ENCODE results near the gene HPF1.

HPF1 gene

GRCh38 chr4:169800541-169800940 is 42.8 kb upstream of the HPF1 start:
- Histone ChIP-seq H3K4ac (ENCODE audit: low read depth in 1 of 2, low read length in 2 of 2) (no peak overlapping the region), H3K14ac (ENCODE audit: low read length in 2 of 2) (no peak overlapping the region), H3K9me3 (ENCODE audit: control insufficient read depth, low read length) (no peaks in the 10 kb centered on the region), H3K23ac (ENCODE audit: low read length in 2 of 2) (no peak overlapping the region), H3K4me2 (ENCODE audit: low read length, poor library complexity, severe bottlenecking) (no peak overlapping the region), H3K4me3 (ENCODE audit: insufficient read depth in 1 of 2, low read depth in 1 of 2, low read length in 2 of 2) (no peak overlapping the region), H2BK5ac (ENCODE audit: low read depth, low read length, poor library complexity, severe bottlenecking) (no peak overlapping the region), H3K79me1 (replicated peaks; ENCODE audit: low read length, poor library complexity, severe bottlenecking) (no peaks in the 10 kb centered on the region), H2BK120ac (ENCODE audit: low read depth, low read length) (no peak overlapping the region), H3K27ac (ENCODE audit: low read length, poor library complexity, severe bottlenecking) (no peak overlapping the region), H2AFZ (ENCODE audit: low read depth, low read length) (no peak overlapping the region), H3K9ac (ENCODE audit: low read length) (no peak overlapping the region), H3K36me3 (ENCODE audit: control insufficient read depth in 1 of 2, insufficient read depth in 2 of 2, low read depth in 1 of 2, low read length in 2 of 2) (no peaks in the 10 kb centered on the region), H3K18ac (ENCODE audit: low read depth in 1 of 2, low read length in 2 of 2) (no peak overlapping the region), H2AK5ac (ENCODE audit: low read length, severe bottlenecking) (no peak overlapping the region), H4K91ac (ENCODE audit: low read length) (no peak overlapping the region), H2BK15ac (ENCODE audit: low read depth, poor library complexity, severe bottlenecking) (no peak overlapping the region), H2BK12ac (ENCODE audit: low read length in 2 of 2) (no peak overlapping the region), H3K27me3 (ENCODE audit: control insufficient read depth in 1 of 2, insufficient read depth in 1 of 2, low read length in 2 of 2) (peaks cover 3 to 4% of the 10 kb centered on the region in 2 experiments), H3K4me1 (ENCODE audit: control insufficient read depth, insufficient read depth, low read depth, low read length) (peaks cover 4% of the 10 kb centered on the region), H4K8ac (ENCODE audit: low read length) (no peak overlapping the region)
- no peak for DNase-seq
- 93% methylated on average over 3 of the region's 3 CpGs for WGBS

DNA sequence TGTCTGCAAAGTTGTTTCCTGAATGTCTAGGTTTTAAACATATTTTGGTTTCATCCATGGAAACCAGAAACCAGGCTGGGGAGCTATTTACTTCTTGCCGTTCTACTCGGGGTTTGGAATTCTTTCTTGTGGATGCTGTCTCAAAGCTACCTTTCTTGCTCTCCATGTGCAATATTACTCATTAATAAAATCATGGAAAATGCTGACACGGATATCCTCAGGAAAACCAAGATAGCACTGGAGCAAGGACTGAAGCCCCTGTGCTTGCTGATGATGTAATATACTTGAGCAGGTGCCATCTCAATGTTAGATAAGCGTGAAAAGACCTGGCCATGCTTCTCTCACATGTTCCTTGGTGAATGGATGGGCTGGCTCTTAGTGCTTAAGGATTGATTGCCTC is 41.5 kb upstream of the HPF1 start:
- Histone ChIP-seq H3K4me1 (ENCODE audit: control insufficient read depth, insufficient read depth, low read depth, low read length) (peaks cover 4% of the 10 kb centered on the region), H3K27ac (ENCODE audit: low read length, poor library complexity, severe bottlenecking) (no peak overlapping the region), H2BK15ac (ENCODE audit: low read depth, poor library complexity, severe bottlenecking) (no peak overlapping the region), H2BK12ac (ENCODE audit: low read length in 2 of 2) (no peak overlapping the region), H4K91ac (ENCODE audit: low read length) (no peak overlapping the region), H2AFZ (ENCODE audit: low read depth, low read length) (no peak overlapping the region), H2BK120ac (ENCODE audit: low read depth, low read length) (no peak overlapping the region), H2AK5ac (ENCODE audit: low read length, severe bottlenecking) (no peak overlapping the region), H3K14ac (ENCODE audit: low read length in 2 of 2) (no peak overlapping the region), H3K4ac (ENCODE audit: low read depth in 1 of 2, low read length in 2 of 2) (no peak overlapping the region), H3K18ac (ENCODE audit: low read depth in 1 of 2, low read length in 2 of 2) (no peak overlapping the region), H3K4me3 (ENCODE audit: insufficient read depth in 1 of 2, low read depth in 1 of 2, low read length in 2 of 2) (no peak overlapping the region), H3K4me2 (ENCODE audit: low read length, poor library complexity, severe bottlenecking) (no peak overlapping the region), H4K8ac (ENCODE audit: low read length) (no peak overlapping the region), H3K36me3 (ENCODE audit: control insufficient read depth in 1 of 2, insufficient read depth in 2 of 2, low read depth in 1 of 2, low read length in 2 of 2) (no peaks in the 10 kb centered on the region), H2BK5ac (ENCODE audit: low read depth, low read length, poor library complexity, severe bottlenecking) (no peak overlapping the region), H3K9me3 (ENCODE audit: control insufficient read depth, low read length) (no peaks in the 10 kb centered on the region), H3K27me3 (ENCODE audit: control insufficient read depth in 1 of 2, insufficient read depth in 1 of 2, low read length in 2 of 2) (peaks cover 3 to 4% of the 10 kb centered on the region in 2 experiments), H3K23ac (ENCODE audit: low read length in 2 of 2) (no peak overlapping the region), H3K79me1 (replicated peaks; ENCODE audit: low read length, poor library complexity, severe bottlenecking) (no peaks in the 10 kb centered on the region), H3K9ac (ENCODE audit: low read length) (no peak overlapping the region)
- no peak for DNase-seq
- WGBS: 87% methylated on average over 4 of the region's 4 CpGs

GRCh38 chr4:169795585-169795984 is 37.8 kb upstream of the HPF1 start:
- no peaks in the 10 kb centered on the region for H3K79me1 ChIP-seq (replicated peaks; ENCODE audit: low read length, poor library complexity, severe bottlenecking)
- H3K9me3 ChIP-seq (ENCODE audit: control insufficient read depth, low read length): no peaks in the 10 kb centered on the region
- H3K27me3 ChIP-seq (ENCODE audit: control insufficient read depth in 1 of 2, insufficient read depth in 1 of 2, low read length in 2 of 2): peaks cover 1% of the 10 kb centered on the region in 2 experiments
- H2AK5ac ChIP-seq (ENCODE audit: low read length, severe bottlenecking): no peak overlapping the region
- H2AFZ ChIP-seq (ENCODE audit: low read depth, low read length): no peak overlapping the region
- H3K4me1 ChIP-seq (ENCODE audit: control insufficient read depth, insufficient read depth, low read depth, low read length): peaks cover 7% of the 10 kb centered on the region
- H3K9ac ChIP-seq (ENCODE audit: low read length): no peak overlapping the region
- no peak overlapping the region for H3K4ac ChIP-seq (ENCODE audit: low read depth in 1 of 2, low read length in 2 of 2)
- H3K18ac ChIP-seq (ENCODE audit: low read depth in 1 of 2, low read length in 2 of 2): no peak overlapping the region
- H3K23ac ChIP-seq (ENCODE audit: low read length in 2 of 2): no peak overlapping the region
- no peaks in the 10 kb centered on the region for H3K36me3 ChIP-seq (ENCODE audit: control insufficient read depth in 1 of 2, insufficient read depth in 2 of 2, low read depth in 1 of 2, low read length in 2 of 2)
- H3K4me3 ChIP-seq (ENCODE audit: insufficient read depth in 1 of 2, low read depth in 1 of 2, low read length in 2 of 2): no peak overlapping the region
- no peak overlapping the region for H3K14ac ChIP-seq (ENCODE audit: low read length in 2 of 2)
- H2BK12ac ChIP-seq (ENCODE audit: low read length in 2 of 2): no peak overlapping the region
- no peak overlapping the region for H4K91ac ChIP-seq (ENCODE audit: low read length)
- H3K27ac ChIP-seq (ENCODE audit: low read length, poor library complexity, severe bottlenecking): no peak overlapping the region
- no peak overlapping the region for H2BK15ac ChIP-seq (ENCODE audit: low read depth, poor library complexity, severe bottlenecking)
- DNase-seq: no peak
- H2BK5ac ChIP-seq (ENCODE audit: low read depth, low read length, poor library complexity, severe bottlenecking): no peak overlapping the region
- H3K4me2 ChIP-seq (ENCODE audit: low read length, poor library complexity, severe bottlenecking): no peak overlapping the region
- WGBS: 72% methylated on average over 4 of the region's 4 CpGs
- H2BK120ac ChIP-seq (ENCODE audit: low read depth, low read length): no peak overlapping the region
- H4K8ac ChIP-seq (ENCODE audit: low read length): no peak overlapping the region

GRCh38 chr4:169791527-169792156 is 33.9 kb upstream of the HPF1 start:
- Histone ChIP-seq H3K4me2 (ENCODE audit: low read length, poor library complexity, severe bottlenecking) (peak overlapping the region; percentile 79), H3K4me3 (ENCODE audit: insufficient read depth in 1 of 2, low read depth in 1 of 2, low read length in 2 of 2) (peak overlapping the region; percentile 39 to 71), H3K9me3 (ENCODE audit: control insufficient read depth, low read length) (no peaks in the 10 kb centered on the region), H3K79me1 (replicated peaks; ENCODE audit: low read length, poor library complexity, severe bottlenecking) (no peaks in the 10 kb centered on the region), H3K4ac (ENCODE audit: low read depth in 1 of 2, low read length in 2 of 2) (no peak overlapping the region), H2BK120ac (ENCODE audit: low read depth, low read length) (no peak overlapping the region), H2BK5ac (ENCODE audit: low read depth, low read length, poor library complexity, severe bottlenecking) (no peak overlapping the region), H4K8ac (ENCODE audit: low read length) (no peak overlapping the region), H3K27me3 (ENCODE audit: control insufficient read depth in 1 of 2, insufficient read depth in 1 of 2, low read length in 2 of 2) (peaks cover 31 to 40% of the 10 kb centered on the region in 2 experiments), H2BK15ac (ENCODE audit: low read depth, poor library complexity, severe bottlenecking) (no peak overlapping the region), H3K4me1 (ENCODE audit: control insufficient read depth, insufficient read depth, low read depth, low read length) (peaks cover 7% of the 10 kb centered on the region), H3K27ac (ENCODE audit: low read length, poor library complexity, severe bottlenecking) (no peak overlapping the region), H2AK5ac (ENCODE audit: low read length, severe bottlenecking) (no peak overlapping the region), H3K18ac (ENCODE audit: low read depth in 1 of 2, low read length in 2 of 2) (no peak overlapping the region), H3K23ac (ENCODE audit: low read length in 2 of 2) (no peak overlapping the region), H4K91ac (ENCODE audit: low read length) (no peak overlapping the region), H3K14ac (ENCODE audit: low read length in 2 of 2) (no peak overlapping the region), H3K36me3 (ENCODE audit: control insufficient read depth in 1 of 2, insufficient read depth in 2 of 2, low read depth in 1 of 2, low read length in 2 of 2) (no peaks in the 10 kb centered on the region), H2BK12ac (ENCODE audit: low read length in 2 of 2) (no peak overlapping the region), H3K9ac (ENCODE audit: low read length) (peak overlapping the region; percentile 66), H2AFZ (ENCODE audit: low read depth, low read length) (peak overlapping the region; percentile 46)
- WGBS: 11% methylated on average over 29 of the region's 29 CpGs
- peak; percentile 75 for DNase-seq

Data from mesenchymal stem cell (in vitro differentiated cells and primary cell).